OCI-LY3 (cell line): Measurements from ENCODE around the gene RGS9BP.

Experiments
- EZH2phosphoT487 ChIP-seq: fragments of 200-600 bp; shearing (Covaris generic); IDR thresholded peaks from 2 replicates; pipeline ENCODE4 v1.6.1; 2018; ENCODE audit warnings: antibody characterized with exemption, mixed run types, low read depth
- TF ChIP-seq, protein P1 (sequence below): fragments of 200-600, 300-600 bp; sonication (generic); IDR thresholded peaks from 2 replicates; pipeline ENCODE4 v1.5.1; 2014; ENCODE audit warnings: antibody characterized with exemption, low read length, low read depth

GRCh38 chr19:32631381-32631780 is 44.3 kb upstream of the RGS9BP start:
- TF ChIP-seq, protein P1, sequence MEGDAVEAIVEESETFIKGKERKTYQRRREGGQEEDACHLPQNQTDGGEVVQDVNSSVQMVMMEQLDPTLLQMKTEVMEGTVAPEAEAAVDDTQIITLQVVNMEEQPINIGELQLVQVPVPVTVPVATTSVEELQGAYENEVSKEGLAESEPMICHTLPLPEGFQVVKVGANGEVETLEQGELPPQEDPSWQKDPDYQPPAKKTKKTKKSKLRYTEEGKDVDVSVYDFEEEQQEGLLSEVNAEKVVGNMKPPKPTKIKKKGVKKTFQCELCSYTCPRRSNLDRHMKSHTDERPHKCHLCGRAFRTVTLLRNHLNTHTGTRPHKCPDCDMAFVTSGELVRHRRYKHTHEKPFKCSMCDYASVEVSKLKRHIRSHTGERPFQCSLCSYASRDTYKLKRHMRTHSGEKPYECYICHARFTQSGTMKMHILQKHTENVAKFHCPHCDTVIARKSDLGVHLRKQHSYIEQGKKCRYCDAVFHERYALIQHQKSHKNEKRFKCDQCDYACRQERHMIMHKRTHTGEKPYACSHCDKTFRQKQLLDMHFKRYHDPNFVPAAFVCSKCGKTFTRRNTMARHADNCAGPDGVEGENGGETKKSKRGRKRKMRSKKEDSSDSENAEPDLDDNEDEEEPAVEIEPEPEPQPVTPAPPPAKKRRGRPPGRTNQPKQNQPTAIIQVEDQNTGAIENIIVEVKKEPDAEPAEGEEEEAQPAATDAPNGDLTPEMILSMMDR = no peak
- no peak for TF ChIP-seq EZH2phosphoT487
